HG03108 (cell line): Measurements from ENCODE around the gene SYDE2.
A peak's percentile ranks its signal among the peaks of the same experiment; 100 is the strongest.
"Not testable (repeated sequence)": the region's sequence is repeated elsewhere in the genome, so short reads cannot be mapped to it uniquely, and the experiment has no call there.

Source experiments
- ATAC-seq: cut with Tn5 transposase; IDR thresholded peaks from one replicate; pipeline ENCODE4 v1.9.1; 2021; ENCODE audit warnings: moderate library complexity; ENCODE audit not compliant: unreplicated experiment

SYDE2 gene

GRCh38 chr1:85171721-85172120 is 29.1 kb downstream of the SYDE2 start:
- ATAC-seq: no peak

GRCh38 chr1:85168884-85169283 is 31.9 kb downstream of the SYDE2 start:
- ATAC-seq: no peak

GRCh38 chr1:85166351-85166750 is 34.5 kb downstream of the SYDE2 start:
- no peak for ATAC-seq

- no peak for ATAC-seq
Measured at GRCh38 chr1:85158910-85159309, 41.9 kb downstream of the SYDE2 start.

- no peak for ATAC-seq
Measured at GRCh38 chr1:85157436-85157835, 43.4 kb downstream of the SYDE2 start.

- ATAC-seq: no peak
Measured at GRCh38 chr1:85153149-85153891, 47.5 kb downstream of the SYDE2 start.

GRCh38 chr1:85151446-85151845 is 49.4 kb downstream of the SYDE2 start:
- no peak for ATAC-seq

GRCh38 chr1:85149805-85150204 is 51.0 kb downstream of the SYDE2 start:
- ATAC-seq: no peak

- peak; percentile 84 for ATAC-seq
Measured at GRCh38 chr1:85148524-85149250, 52.1 kb downstream of the SYDE2 start.

GRCh38 chr1:85146972-85147359 is 53.9 kb downstream of the SYDE2 start:
- no peak for ATAC-seq

GRCh38 chr1:85146298-85146971 is 54.4 kb downstream of the SYDE2 start:
- not testable (repeated sequence) for ATAC-seq

GRCh38 chr1:85144351-85144750 is 56.5 kb downstream of the SYDE2 start:
- no peak for ATAC-seq

- no peak for ATAC-seq
Measured at GRCh38 chr1:85142753-85143152, 58.1 kb downstream of the SYDE2 start.

- not testable (repeated sequence) for ATAC-seq
Measured at GRCh38 chr1:85138439-85138838, 62.4 kb downstream of the SYDE2 start.

GRCh38 chr1:85137660-85138059 is 63.2 kb downstream of the SYDE2 start:
- ATAC-seq: no peak

- no peak for ATAC-seq
Measured at GRCh38 chr1:85135392-85135798, 65.4 kb downstream of the SYDE2 start.

GRCh38 chr1:85134583-85135391 is 66.0 kb downstream of the SYDE2 start:
- ATAC-seq: no peak

GRCh38 chr1:85133565-85134159 is 67.2 kb downstream of the SYDE2 start:
- ATAC-seq: no peak

- ATAC-seq: no peak
Measured at GRCh38 chr1:85132078-85132720, 68.6 kb downstream of the SYDE2 start.

GRCh38 chr1:85128316-85128715 is 72.5 kb downstream of the SYDE2 start:
- no peak for ATAC-seq
